ENCODE data around the gene FGF14. TPM values are rescaled to one million over a fixed set of nuclear protein-coding genes. Genes with fewer than 3 reads are reported as not detected.

The FGF14 gene
- total and polyA plus RNA-seq, 3 donors from 2014 or later: 0.56 to 4.5 (median 1.7) TPM

GRCh38 chr13:102227741-102228140 is 174.1 kb downstream of the FGF14 start:
- WGBS, 2 donors: 82 to 91% methylated on average over 6 of the region's 6 CpGs
- Histone ChIP-seq H3K27ac (no peak overlapping the region), H3K27me3 (no peaks in the 10 kb centered on the region), H3K36me3 (ENCODE audit: low read depth, missing control alignments) (no peaks in the 10 kb centered on the region), H3K9me3 (no peaks in the 10 kb centered on the region), H3K4me3 (no peak overlapping the region), H3K4me1 (no peaks in the 10 kb centered on the region)
- TF ChIP-seq POLR2A (IDR thresholded peaks at IDR 0.05): no peak
- TF ChIP-seq CTCF (IDR thresholded peaks at IDR 0.05): no peak
- intact Hi-C loops (cut with DNase I; ENCODE audit: low total_unique reads): no loop called here
- no peak for DNase-seq

DNA sequence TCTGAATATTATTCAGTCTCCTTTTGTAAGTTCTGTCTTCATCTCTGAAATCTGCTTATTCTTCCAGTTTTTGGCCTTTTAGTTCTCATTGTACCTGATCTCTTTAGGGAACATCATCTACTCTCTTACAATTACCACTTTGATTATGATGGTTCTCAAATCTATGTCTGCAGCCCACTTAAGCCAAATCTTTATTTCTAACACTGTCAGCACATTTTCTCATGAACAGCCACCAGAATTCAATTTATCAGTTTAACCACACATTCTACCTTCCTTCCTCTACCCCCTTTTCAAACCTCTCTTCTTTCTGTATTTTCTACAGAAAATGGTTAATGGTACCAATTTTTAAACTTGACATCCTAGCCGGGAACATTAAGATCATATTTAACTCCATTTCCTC is 175.3 kb downstream of the FGF14 start:
- intact Hi-C loops (cut with DNase I; ENCODE audit: low total_unique reads): no loop called here
- no peak for DNase-seq
- no peaks in the 10 kb centered on the region for H3K27me3 ChIP-seq
- 65 to 84% methylated on average over 1 of the region's 1 CpG for WGBS, 2 donors
- no peaks in the 10 kb centered on the region for H3K36me3 ChIP-seq (ENCODE audit: low read depth, missing control alignments)
- TF ChIP-seq POLR2A (IDR thresholded peaks at IDR 0.05): no peak
- no peak overlapping the region for H3K27ac ChIP-seq
- H3K4me3 ChIP-seq: no peak overlapping the region
- no peaks in the 10 kb centered on the region for H3K4me1 ChIP-seq
- no peaks in the 10 kb centered on the region for H3K9me3 ChIP-seq

DNA sequence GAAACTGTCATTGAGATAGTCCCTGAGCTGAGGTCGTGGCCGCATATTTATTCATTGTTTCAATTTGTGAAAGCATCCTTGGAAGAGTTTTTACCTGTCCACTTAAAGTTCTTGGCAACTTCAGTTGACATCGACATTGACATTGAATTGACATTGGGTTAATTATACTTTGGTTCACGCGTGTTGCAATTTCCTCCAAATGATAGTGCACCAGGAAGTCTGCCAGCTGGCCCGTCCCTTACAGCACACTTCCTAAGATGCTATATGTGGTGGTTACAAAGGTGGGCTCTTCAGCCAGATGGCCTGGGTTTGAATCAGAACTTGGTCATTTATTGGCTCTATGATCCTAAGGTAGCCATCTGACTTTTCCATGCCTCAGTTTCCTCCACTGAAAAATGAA is 176.0 kb downstream of the FGF14 start:
- TF ChIP-seq CTCF (IDR thresholded peaks at IDR 0.05) (no peak), POLR2A (IDR thresholded peaks at IDR 0.05) (no peak)
- Histone ChIP-seq H3K36me3 (ENCODE audit: low read depth, missing control alignments) (no peaks in the 10 kb centered on the region), H3K4me1 (no peaks in the 10 kb centered on the region), H3K9me3 (no peaks in the 10 kb centered on the region), H3K27me3 (no peaks in the 10 kb centered on the region), H3K4me3 (no peak overlapping the region), H3K27ac (no peak overlapping the region)
- intact Hi-C loops (cut with DNase I; ENCODE audit: low total_unique reads): no loop called here
- DNase-seq: no peak
- 56 to 64% methylated on average over 6 of the region's 6 CpGs for WGBS, 2 donors

- 60 to 61% methylated on average over 5 of the region's 5 CpGs for WGBS, 2 donors
- DNase-seq: no peak
- H3K36me3 ChIP-seq (ENCODE audit: low read depth, missing control alignments): no peaks in the 10 kb centered on the region
- H3K9me3 ChIP-seq: no peaks in the 10 kb centered on the region
- H3K27ac ChIP-seq: no peak overlapping the region
- no peak overlapping the region for H3K4me3 ChIP-seq
- intact Hi-C loops (cut with DNase I; ENCODE audit: low total_unique reads): no loop called here
- TF ChIP-seq CTCF (IDR thresholded peaks at IDR 0.05) (no peak), POLR2A (IDR thresholded peaks at IDR 0.05) (no peak)
- H3K4me1 ChIP-seq: no peaks in the 10 kb centered on the region
- H3K27me3 ChIP-seq: no peaks in the 10 kb centered on the region
Observed at GRCh38 chr13:102220681-102221228, 181.1 kb downstream of the FGF14 start.

- H3K4me1 ChIP-seq: no peaks in the 10 kb centered on the region
- no peak for DNase-seq
- H3K9me3 ChIP-seq: no peaks in the 10 kb centered on the region
- no peaks in the 10 kb centered on the region for H3K36me3 ChIP-seq (ENCODE audit: low read depth, missing control alignments)
- no peaks in the 10 kb centered on the region for H3K27me3 ChIP-seq
- intact Hi-C loops (cut with DNase I; ENCODE audit: low total_unique reads): no loop called here
- no peak overlapping the region for H3K27ac ChIP-seq
- TF ChIP-seq POLR2A (IDR thresholded peaks at IDR 0.05) (no peak), CTCF (IDR thresholded peaks at IDR 0.05) (no peak)
- no peak overlapping the region for H3K4me3 ChIP-seq
Observed at GRCh38 chr13:102214956-102215355, 186.9 kb downstream of the FGF14 start.
